ENCODE measurements around the gene TBX2. TPM values are rescaled to one million over a fixed set of nuclear protein-coding genes. Genes with fewer than 3 reads are reported as not detected.

TBX2 gene
- total RNA-seq, 1 donor from 2014 or later, result 0.34 TPM

DNA sequence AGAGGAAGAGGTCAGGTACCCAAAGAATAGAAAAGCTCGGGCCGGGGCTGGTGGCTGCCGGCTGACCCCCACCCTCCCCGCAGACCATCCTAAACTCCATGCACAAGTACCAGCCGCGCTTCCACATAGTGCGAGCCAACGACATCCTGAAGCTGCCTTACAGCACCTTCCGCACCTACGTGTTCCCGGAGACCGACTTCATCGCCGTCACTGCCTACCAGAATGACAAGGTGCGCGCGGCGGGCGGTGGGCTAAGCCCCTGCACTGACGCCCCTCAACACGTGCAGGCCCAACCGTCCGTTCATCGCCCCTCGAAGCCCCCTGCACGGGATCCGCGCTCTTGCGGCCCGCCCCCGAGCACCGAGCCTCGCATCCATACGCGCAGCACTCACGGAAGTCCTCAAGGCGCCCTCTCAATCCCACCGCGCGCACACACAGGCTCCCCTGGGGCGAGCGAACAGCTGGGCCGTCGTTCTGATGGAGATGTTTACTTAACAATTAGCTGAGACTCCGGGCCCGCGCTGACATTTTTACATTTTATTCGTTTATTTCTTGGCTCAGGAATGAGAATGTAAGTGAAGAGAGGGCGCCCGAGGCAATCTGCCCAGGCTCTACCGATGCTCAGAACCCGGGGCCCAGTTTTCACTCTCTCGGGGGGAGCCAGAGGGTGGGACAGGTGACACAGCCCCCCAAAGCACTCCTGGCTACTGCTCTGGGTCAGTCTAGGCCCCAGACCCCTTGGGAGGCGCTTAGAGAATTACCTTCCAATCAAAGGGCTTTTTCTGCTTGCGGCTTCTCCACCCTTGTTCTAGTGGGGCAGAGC lies 3.5 kb downstream of the TBX2 start:
- no peak for DNase-seq

GRCh38 chr17:61403801-61404662 lies 4.4 kb downstream of the TBX2 start:
- no peak for DNase-seq

DNA sequence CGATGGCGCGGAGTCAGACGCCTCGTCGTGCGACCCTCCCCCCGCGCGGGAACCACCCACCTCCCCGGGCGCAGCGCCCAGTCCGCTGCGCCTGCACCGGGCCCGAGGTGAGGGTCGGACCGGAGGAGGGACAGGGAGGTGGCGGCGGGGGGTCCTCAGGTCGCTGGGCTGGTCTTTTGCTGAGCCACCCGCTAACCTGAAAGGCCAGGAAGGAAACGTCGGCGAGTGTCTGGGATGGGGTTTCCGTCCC lies 4.9 kb downstream of the TBX2 start:
- no peak for DNase-seq

- no peak for DNase-seq
Observed at GRCh38 chr17:61404913-61405685, 5.5 kb downstream of the TBX2 start.

DNA sequence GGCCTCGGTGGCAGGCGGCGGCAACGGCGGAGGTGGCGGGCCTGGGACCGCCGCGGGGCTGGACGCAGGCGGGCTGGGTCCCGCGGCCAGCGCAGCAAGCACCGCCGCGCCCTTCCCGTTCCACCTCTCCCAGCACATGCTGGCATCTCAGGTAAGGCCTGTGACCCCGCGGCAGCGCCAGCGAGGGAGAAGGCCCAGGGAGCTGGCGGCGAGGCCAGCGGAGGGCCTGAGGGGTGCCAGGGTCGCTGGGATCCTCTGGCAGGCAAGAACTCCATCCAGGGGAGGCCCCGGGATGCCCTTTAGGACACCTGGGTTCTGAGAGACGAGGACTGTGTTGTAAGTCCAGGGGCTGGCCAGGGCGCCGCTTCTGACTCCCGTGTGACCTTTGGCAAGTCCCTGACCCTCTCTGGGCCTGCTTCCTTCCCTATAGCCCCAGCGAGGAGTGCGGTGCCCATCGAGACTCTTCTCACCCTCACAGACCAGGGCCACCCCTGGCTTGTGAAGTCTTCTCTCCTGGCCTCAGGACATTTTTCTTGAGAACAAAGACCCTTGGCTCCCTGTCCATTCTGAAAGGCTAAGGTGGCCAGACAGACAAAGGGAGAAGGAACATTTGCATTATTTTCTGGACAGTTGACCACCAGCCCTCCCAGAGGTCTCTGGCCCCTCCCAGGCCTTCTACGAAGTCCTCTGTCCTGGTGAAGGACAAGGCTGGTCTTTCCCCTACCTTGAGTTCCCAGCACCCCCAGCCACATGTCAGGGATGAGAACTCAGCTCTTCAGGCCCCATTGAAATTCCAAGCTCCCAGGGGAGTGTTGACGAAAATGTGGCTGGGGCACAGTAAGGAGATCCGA lies 6.3 kb downstream of the TBX2 start:
- no peak for DNase-seq

GRCh38 chr17:61406537-61406845 lies 6.8 kb downstream of the TBX2 start:
- no peak for DNase-seq

- no peak for DNase-seq
Observed at GRCh38 chr17:61406971-61407911, 7.6 kb downstream of the TBX2 start.

- DNase-seq, result no peak
Observed at GRCh38 chr17:61408151-61409041, 8.8 kb downstream of the TBX2 start.

DNA sequence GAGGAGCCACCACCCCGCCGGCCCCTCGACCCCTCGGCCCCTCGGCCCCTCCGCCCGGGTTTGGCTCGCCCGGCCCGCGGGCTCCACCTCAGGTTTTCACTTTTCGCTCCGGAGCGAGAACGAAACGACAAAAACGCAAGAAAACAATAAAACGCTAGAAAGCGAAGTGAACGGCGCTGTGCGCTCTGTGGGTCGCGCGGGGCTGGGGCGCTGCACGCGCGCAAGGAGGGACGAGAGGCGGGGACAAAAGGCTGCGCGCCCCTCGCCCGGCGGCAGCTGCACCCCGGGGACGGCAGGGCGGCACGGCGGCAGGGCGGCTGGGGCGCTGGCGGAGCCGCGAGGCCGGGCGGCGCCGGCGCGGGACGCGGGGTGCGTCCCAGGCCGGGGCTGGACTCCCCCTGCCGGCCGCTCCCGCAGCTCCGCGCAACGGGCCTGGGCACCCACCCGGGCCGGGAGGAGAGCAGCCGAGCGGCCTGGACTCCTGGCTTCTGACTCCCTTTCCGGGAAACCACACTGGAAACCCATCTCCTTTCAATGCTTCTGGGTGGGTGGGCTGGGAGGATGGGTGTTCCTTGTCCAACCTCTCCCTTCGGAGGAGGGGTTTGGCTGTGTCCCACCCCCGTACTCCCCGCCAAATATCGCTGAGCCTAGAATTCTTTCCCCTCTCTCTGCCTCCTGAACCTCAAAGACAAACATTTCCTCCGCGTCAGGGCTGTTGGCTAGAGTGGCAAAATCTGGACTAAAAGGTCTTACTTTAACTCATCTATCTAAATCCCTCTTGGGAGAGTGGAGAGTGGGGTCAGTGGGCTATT lies 9.9 kb downstream of the TBX2 start:
- DNase-seq, result peak; percentile 69

GRCh38 chr17:61410141-61411010 lies 10.7 kb downstream of the TBX2 start:
- DNase-seq, result peak; percentile 84

DNA sequence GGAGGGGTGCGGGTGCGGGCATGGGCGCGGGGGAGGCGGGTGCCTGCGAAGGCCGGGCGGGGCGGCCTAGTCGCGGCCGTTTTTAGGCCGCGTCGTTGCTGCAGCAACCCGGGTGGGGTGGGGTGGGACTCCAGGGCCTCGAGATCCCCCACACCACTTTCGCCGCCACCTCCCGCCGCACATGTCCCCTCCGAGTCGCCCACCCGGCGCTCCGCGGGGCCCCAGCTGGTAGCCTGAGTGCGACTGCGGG lies 11.3 kb downstream of the TBX2 start:
- no peak for DNase-seq

DNA sequence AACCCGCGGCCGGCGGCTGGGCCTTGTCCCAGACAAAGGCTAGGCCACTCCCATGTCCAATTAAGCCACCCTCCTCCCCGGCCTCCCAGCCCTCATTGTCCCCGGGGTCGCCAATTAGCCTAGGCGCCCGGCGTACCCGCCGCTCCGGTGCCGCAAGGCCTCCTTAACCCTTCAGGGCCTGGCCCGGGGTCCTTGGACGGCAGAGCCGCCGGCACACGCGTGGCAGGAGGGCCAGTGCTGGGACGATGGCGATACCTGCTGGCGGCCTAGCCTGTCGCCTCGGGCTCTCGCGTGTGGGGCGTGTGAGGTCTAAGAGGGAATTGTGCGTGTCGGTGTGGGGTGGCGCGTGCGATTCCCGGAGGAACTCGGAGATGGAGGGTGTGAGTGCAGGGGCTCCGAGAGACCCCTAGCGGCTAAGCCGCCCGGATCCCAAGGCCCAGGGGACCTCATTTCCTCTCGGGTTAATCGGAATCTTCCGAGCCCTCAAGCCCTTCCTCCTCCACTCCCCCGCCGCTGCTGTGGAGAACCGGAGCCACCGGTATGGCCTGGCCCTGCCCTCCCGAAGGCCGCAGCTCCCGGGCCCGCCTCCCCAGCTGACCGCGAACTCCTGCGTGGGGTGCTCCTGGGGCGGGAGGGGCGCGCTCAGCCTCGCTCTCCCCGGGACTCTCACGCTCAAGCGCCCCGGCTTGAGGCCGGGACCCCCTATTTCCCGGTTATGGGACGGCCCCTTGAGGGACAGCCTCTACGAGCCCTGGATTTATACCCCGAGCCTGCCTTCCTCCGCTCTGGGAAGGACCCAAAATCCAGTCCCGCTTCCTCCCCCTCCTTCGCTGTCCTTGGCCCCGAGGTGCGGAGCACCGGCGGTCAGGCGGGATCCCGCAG lies 11.9 kb downstream of the TBX2 start:
- DNase-seq, result peak; percentile 41

GRCh38 chr17:61412143-61412859 lies 12.7 kb downstream of the TBX2 start:
- peak; percentile 81 for DNase-seq

DNA sequence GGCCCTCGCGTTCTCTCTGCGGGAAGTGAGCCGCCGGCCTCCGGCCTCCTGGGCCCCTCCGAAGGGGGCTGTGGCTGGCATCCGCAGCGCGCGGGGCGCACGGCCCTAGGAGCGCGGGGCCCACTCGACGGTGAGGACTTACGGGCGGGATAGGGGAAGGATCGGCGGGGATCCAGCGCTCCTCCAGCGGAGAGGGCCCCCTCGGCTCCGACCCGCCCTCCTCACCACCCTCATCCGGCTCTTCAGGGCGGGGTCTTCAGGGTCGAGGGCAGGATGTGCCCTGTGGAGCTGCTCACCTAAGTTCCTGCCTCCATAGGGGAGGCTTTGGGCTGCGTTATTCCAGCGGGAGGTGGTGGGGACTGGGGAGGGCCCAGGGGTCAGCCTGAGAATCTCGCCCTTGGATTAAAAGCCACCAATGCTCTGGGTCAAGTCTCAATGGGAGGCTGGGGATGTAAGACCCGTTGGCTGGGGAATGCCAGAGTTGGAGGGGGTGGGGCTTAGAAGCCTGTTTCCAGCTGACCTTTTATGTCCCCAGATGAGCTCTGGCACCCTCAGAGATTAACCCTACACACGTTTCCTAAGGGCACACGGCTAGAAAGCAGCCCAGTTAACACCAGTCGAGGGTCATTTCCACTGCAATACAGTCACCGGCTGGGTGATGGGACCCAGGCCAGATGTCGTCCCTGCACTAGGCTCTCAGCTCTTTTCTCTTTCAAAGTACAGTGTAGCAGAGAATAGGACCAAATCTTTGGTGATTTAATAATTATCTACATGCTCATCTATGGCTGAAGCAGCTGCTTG lies 13.4 kb downstream of the TBX2 start:
- no peak for DNase-seq

DNA sequence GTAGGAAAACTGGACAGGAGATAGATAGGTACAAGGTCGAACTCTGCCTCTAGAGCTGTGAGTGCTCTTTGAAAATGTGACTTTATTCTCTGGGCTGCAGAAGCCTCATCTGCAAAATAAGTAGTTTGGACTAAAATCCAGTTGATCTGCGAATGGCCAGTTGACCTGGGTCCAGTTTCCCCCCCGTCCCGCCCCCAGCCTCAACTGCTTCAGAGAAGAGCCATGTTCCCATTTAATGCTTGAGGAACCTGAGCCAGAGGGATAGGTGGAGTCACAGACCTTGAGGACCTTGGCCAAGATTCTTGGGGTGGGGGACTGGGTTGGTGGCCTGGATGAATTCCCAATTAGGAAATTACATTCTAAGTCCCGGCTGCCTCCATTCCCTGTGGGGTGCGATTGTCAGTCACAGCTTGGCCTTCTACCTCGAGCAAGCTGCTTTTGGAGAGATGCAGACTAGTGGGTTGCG lies 14.1 kb downstream of the TBX2 start:
- DNase-seq, result no peak
